ENCODE measurements around the gene THUMPD2. TPM values are rescaled to one million over a fixed set of nuclear protein-coding genes. Genes with fewer than 3 reads are reported as not detected.

Gene THUMPD2
- total RNA-seq, 1 donor from 2014 or later, result 10.3 TPM

DNA sequence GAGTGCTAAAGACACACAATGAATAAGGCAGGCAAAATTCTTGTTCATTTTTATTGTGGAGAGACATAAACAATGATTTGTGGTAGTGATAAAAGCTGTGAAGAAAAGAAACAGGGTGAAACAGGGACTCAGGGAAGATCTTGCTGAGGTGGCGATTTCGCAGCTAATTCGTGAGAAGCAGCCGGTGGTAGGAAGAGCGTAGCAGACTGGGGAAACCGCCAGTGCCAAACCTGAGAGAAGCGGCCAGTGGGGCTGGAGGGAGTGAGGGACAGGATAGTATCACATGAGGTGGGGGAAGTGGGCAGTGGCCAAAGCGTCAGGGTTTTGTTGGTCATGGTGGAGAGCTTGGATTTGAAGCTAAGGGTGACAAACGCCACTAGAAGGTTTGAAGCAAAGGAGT, 71.1 kb downstream of the THUMPD2 start:
- no peaks in the 10 kb centered on the region for H3K9me3 ChIP-seq
- no peaks in the 10 kb centered on the region for H3K27me3 ChIP-seq
- no peaks in the 10 kb centered on the region for H3K36me3 ChIP-seq
- intact Hi-C loops (cut with DNase I), result no loop called here
- H3K4me1 ChIP-seq, result no peaks in the 10 kb centered on the region
- no peak for TF ChIP-seq POLR2A (IDR thresholded peaks at IDR 0.05)
- no peak for TF ChIP-seq POLR2AphosphoS5 (IDR thresholded peaks at IDR 0.05; ENCODE audit: insufficient read depth in 1 of 2, low read depth in 1 of 2)
- TF ChIP-seq, protein P1, sequence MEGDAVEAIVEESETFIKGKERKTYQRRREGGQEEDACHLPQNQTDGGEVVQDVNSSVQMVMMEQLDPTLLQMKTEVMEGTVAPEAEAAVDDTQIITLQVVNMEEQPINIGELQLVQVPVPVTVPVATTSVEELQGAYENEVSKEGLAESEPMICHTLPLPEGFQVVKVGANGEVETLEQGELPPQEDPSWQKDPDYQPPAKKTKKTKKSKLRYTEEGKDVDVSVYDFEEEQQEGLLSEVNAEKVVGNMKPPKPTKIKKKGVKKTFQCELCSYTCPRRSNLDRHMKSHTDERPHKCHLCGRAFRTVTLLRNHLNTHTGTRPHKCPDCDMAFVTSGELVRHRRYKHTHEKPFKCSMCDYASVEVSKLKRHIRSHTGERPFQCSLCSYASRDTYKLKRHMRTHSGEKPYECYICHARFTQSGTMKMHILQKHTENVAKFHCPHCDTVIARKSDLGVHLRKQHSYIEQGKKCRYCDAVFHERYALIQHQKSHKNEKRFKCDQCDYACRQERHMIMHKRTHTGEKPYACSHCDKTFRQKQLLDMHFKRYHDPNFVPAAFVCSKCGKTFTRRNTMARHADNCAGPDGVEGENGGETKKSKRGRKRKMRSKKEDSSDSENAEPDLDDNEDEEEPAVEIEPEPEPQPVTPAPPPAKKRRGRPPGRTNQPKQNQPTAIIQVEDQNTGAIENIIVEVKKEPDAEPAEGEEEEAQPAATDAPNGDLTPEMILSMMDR (IDR thresholded peaks at IDR 0.05), result no peak
- no peak overlapping the region for H3K4me3 ChIP-seq
- no peak for DNase-seq (ENCODE audit: extremely low spot score in 2 of 2)
- no peak overlapping the region for H3K27ac ChIP-seq

DNA sequence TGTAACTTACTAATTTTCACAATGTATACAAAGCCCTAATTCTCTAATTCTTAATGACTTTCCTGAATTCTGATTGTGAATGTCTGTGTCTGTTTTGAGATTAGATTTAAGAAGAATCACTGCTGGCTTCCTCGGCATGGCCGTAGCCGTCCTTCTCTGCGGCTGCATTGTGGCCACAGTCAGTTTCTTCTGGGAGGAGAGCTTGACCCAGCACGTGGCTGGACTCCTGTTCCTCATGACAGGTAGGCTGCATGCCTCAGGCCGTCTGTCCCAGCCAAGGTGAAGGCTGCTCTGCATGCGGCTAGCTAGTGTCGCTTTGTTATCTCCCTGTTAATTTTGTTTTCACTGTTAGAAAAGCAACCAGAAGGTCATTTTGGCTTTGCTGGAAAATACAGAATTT, 72.1 kb downstream of the THUMPD2 start:
- TF ChIP-seq, protein P1 (IDR thresholded peaks at IDR 0.05), result no peak
- TF ChIP-seq POLR2AphosphoS5 (IDR thresholded peaks at IDR 0.05; ENCODE audit: insufficient read depth in 1 of 2, low read depth in 1 of 2) (no peak), POLR2A (IDR thresholded peaks at IDR 0.05) (no peak)
- Histone ChIP-seq H3K27me3 (no peaks in the 10 kb centered on the region), H3K4me1 (no peaks in the 10 kb centered on the region), H3K9me3 (no peaks in the 10 kb centered on the region), H3K27ac (no peak overlapping the region), H3K36me3 (no peaks in the 10 kb centered on the region), H3K4me3 (no peak overlapping the region)
- no peak for DNase-seq (ENCODE audit: extremely low spot score in 2 of 2)
- intact Hi-C loops (cut with DNase I), result no loop called here

DNA sequence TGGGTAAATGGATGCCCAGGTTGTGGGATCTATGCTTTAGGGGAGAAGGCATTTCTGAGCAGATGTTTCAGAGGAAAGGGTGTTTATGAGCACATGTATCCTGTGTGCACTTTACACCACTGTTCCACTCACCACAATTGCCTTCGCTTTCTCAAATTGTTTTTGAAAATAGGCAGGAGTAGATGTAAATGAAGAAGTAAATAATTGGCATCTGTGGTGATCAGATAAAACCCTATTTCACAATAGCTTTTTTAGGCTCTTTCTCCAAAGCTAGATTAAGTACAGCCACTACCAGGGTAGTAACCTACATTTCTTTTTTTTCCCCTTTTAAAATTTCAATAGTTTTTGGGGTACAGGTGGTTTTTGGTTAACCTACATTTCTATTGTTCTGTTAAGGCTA, 72.7 kb downstream of the THUMPD2 start:
- Histone ChIP-seq H3K9me3 (no peaks in the 10 kb centered on the region), H3K36me3 (no peaks in the 10 kb centered on the region), H3K27ac (no peak overlapping the region), H3K4me1 (no peaks in the 10 kb centered on the region), H3K4me3 (no peak overlapping the region), H3K27me3 (no peaks in the 10 kb centered on the region)
- intact Hi-C loops (cut with DNase I), result no loop called here
- TF ChIP-seq, protein P1 (IDR thresholded peaks at IDR 0.05), result no peak
- TF ChIP-seq POLR2AphosphoS5 (IDR thresholded peaks at IDR 0.05; ENCODE audit: insufficient read depth in 1 of 2, low read depth in 1 of 2), result no peak
- TF ChIP-seq POLR2A (IDR thresholded peaks at IDR 0.05), result no peak
- DNase-seq (ENCODE audit: extremely low spot score in 2 of 2), result no peak

DNA sequence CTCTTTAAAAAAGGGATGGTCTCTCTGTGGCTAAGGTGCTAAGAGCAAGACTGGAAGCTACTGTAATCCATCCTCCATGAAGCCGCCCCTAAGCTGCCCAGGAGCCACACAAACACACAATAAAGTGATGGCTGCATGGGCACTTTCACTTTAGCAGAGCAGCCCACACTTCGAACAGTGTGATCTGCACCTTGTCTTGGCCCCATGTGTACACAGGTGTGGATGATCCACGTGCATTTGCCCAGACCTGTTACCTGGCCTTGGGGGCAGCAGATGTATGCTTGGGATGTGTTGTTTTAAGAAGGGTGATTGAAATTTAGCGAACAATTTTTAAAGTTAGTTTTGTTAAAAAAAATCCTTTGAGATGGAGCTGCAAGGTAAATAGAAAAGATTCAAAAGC, 73.4 kb downstream of the THUMPD2 start:
- Histone ChIP-seq H3K4me1 (no peaks in the 10 kb centered on the region), H3K27ac (no peak overlapping the region), H3K36me3 (no peaks in the 10 kb centered on the region), H3K9me3 (no peaks in the 10 kb centered on the region), H3K27me3 (no peaks in the 10 kb centered on the region), H3K4me3 (no peak overlapping the region)
- TF ChIP-seq POLR2A (IDR thresholded peaks at IDR 0.05) (no peak), POLR2AphosphoS5 (IDR thresholded peaks at IDR 0.05; ENCODE audit: insufficient read depth in 1 of 2, low read depth in 1 of 2) (no peak)
- TF ChIP-seq, protein P1 (IDR thresholded peaks at IDR 0.05), result no peak
- no peak for DNase-seq (ENCODE audit: extremely low spot score in 2 of 2)
- intact Hi-C loops (cut with DNase I), result no loop called here

DNA sequence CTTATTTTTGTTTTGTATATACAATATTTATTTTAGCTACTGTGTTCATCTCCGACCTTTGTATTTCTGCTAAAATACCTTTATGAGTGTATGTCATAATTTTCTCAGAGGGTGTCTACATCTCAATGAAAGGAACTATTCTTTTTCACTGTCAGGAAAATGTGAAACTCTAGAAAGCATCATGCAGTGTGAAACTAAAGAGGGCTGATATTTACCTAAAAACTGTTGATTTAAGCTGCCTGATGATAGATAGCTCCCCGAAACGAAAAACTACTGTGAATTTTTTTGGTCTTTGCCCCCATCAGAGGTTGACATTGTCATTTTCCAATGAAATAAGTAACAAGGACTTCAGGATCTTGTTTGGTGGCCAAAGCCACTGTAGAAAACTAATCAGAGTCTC, 74.5 kb downstream of the THUMPD2 start:
- intact Hi-C loops (cut with DNase I), result no loop called here
- DNase-seq (ENCODE audit: extremely low spot score in 2 of 2), result no peak
- H3K9me3 ChIP-seq, result no peaks in the 10 kb centered on the region
- H3K36me3 ChIP-seq, result no peaks in the 10 kb centered on the region
- H3K27me3 ChIP-seq, result no peaks in the 10 kb centered on the region
- H3K4me1 ChIP-seq, result no peaks in the 10 kb centered on the region
- TF ChIP-seq POLR2AphosphoS5 (IDR thresholded peaks at IDR 0.05; ENCODE audit: insufficient read depth in 1 of 2, low read depth in 1 of 2) (no peak), POLR2A (IDR thresholded peaks at IDR 0.05) (no peak)
- TF ChIP-seq, protein P1 (IDR thresholded peaks at IDR 0.05), result no peak
- H3K27ac ChIP-seq, result no peak overlapping the region
- no peak overlapping the region for H3K4me3 ChIP-seq
